ENCODE results near the gene MUL1.
"Not testable (repeated sequence)": the region's sequence is repeated elsewhere in the genome, so short reads cannot be mapped to it uniquely, and the experiment has no call there.

MUL1 gene, protein sequence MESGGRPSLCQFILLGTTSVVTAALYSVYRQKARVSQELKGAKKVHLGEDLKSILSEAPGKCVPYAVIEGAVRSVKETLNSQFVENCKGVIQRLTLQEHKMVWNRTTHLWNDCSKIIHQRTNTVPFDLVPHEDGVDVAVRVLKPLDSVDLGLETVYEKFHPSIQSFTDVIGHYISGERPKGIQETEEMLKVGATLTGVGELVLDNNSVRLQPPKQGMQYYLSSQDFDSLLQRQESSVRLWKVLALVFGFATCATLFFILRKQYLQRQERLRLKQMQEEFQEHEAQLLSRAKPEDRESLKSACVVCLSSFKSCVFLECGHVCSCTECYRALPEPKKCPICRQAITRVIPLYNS

DNA sequence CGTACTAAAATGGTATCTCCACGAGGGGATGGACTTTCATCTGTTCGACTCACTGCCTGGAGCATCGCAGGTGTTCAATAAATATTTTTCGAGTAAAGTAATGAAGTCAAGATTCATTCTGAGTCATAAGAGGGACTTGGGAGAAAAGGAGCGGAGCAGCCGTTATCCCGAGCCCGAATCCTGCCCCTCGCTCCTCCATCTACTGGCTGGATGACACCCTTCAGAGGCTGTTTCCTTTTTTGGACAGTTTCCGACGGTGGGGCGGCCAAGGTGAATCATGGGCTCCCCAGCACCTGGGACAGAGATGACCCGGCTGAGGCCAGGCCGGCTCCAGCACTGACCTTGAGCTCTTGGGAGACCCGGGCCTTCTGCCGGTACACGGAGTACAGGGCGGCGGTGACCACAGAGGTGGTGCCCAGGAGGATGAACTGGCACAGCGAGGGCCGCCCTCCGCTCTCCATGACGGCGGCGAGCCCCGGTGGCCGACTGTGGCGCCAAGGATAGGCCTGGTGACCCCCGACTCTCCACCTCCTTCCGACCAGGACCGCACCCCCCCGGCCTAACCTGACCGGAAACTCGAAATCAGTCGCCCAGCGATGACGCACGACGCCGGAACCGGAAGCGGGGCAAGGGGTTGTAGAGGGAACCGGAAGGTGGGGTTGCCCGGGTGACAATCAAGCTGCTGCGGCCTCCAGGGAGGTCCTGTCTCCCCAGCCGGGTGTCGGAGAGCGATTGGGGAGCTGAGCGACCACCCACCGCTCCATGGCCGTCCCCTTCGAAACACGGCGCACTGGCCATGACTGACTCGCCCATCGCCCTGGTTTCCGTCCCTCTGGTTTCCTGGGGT is at the start of gene MUL1:
Gene MUL1 (minus strand): TSS at position 588 of the 847 bp plus-strand sequence. CDS start 127 bp downstream, at position 461.
- DNase-seq = peak; percentile 84

GRCh38 chr1:20555758-20556120 is 47.8 kb upstream of the MUL1 start:
- DNase-seq = no peak

GRCh38 chr1:20555025-20555757 is 47.2 kb upstream of the MUL1 start:
- DNase-seq = no peak

DNA sequence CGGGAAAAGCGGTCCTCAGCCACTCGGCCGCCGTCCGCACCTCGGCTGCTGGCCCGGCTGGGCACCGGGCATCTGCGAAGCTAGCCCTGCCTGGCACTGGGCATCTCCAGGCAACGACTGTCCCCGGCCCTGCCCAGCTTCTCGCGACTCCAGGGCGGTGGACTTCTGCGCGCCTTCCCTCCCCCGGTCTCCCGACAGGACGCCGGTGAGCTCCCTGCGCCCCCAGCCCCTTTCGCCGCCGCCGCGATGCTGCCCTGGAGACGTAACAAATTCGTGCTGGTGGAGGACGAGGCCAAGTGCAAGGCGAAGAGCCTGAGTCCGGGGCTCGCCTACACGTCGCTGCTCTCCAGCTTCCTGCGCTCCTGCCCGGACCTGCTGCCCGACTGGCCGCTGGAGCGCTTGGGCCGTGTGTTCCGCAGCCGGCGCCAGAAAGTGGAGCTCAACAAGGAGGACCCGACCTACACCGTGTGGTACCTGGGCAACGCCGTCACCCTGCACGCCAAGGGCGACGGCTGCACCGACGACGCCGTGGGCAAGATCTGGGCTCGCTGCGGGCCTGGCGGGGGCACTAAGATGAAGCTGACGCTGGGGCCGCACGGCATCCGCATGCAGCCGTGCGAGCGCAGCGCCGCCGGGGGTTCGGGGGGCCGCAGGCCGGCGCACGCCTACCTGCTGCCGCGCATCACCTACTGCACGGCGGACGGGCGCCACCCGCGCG is 44.9 kb upstream of the MUL1 start:
- DNase-seq = no peak

GRCh38 chr1:20551945-20552727 is 44.2 kb upstream of the MUL1 start, which contains the start of gene FAM43B:
Gene FAM43B (plus strand): TSS chr1:20552573. CDS start chr1:20552974, 401 bp downstream.
- DNase-seq = peak; percentile 66

GRCh38 chr1:20551161-20551560 is 43.2 kb upstream of the MUL1 start:
- no peak for DNase-seq

DNA sequence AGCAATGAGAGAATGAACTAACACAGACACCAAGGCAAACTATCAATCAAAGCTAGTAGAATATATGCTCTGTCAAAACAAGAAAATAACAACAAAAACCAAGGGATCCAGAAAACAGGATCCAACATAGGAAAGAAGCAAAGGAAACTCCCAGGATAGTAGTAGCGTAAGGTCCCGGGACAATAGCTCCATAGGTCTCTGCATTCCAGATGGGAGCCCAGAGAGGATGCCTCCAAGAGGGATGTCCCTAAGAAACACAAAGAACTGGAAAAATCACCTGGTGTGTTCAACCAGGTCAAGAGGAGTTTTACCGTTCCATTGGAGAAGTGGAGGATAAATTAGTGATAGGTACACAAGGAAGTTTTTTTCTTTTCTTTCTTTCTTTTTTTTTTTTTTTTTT is 38.7 kb upstream of the MUL1 start:
- DNase-seq = no peak

GRCh38 chr1:20540281-20540680 is 32.3 kb upstream of the MUL1 start:
- no peak for DNase-seq

GRCh38 chr1:20538760-20539551 is 31.0 kb upstream of the MUL1 start:
- no peak for DNase-seq

- DNase-seq = no peak
These were observed 30.3 kb upstream of the MUL1 start for GRCh38 chr1:20538227-20538626.

GRCh38 chr1:20534659-20535417 is 26.9 kb upstream of the MUL1 start:
- DNase-seq = no peak

DNA sequence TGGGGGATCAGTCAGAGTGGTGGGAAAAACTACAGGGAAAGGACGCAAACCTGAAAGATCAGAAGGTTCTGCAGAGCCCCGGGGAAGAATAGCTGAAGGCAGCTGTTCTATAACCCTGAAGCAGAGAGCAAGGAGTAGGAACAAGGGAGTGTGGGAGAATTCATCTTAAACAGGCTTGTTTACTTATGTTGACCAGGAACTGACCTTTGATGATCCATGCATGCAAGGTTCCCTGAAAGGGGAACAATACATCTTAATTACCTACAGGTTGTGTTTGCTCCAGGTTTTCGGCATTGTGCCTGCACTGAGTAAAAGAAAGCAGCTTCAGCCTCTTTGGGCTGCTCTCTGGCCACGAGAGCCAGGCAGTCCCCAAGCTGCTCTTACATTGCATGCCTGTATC is 25.7 kb upstream of the MUL1 start:
- no peak for DNase-seq

DNA sequence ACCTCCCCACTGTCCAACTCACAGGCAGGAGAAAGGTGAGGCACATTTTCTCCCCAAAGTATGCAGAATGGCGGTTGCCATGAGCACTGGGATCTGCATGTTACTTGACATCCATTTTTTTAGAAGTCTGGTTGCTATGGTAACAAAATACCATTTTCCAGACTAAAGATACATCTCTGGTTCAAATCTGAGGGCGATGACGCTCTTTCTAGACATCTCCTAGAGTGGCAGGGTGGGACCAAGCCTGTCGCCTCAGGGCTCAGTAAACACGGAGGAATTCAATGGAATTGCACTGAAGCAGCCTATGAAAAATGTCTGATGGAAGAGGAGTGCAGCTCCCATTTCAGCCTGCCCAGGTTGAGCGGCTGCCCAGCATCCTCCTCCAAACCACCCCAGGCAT is 22.9 kb upstream of the MUL1 start:
- DNase-seq = no peak

DNA sequence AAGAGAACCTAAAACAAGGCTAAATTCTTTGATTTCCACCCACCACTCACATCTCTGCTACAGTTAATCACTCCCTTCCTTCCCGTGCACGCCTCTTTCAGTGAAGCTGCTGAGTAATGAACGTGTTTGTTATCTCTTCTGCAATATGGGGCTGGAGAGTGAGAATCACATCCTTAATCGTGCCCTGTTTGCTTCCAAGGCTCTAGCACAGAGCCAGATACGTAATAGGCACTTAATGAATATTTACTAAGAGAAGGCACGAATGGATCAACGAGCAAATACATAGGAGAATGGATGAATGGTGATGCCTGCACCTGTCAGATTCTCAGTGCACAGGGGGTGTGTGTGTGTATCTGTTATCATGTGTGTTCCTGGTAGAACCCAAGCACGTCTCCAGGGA is 22.4 kb upstream of the MUL1 start:
- no peak for DNase-seq

DNA sequence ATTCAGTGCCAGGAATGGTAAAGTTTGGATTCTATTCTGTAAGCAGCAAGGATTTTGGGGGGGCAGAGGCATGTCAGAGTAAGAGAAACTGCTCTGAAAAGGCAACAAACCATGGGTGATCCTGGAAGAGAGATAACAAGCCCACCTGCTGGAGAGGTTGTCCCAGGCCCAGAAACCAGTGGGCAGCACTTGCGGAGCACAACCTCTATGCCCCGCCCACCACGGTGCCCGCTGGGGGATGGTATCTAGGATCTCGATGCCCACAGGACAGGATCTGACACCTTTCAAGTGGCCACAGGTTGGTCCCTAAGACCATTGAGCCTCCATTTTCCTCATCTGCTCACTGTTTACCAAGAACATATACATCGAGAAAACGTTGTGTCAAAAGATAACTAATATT is 20.3 kb upstream of the MUL1 start:
- DNase-seq = no peak

- DNase-seq = no peak
These were observed 18.3 kb upstream of the MUL1 start for GRCh38 chr1:20526267-20526666.

- DNase-seq = peak; percentile 72
These were observed 14.3 kb upstream of the MUL1 start for GRCh38 chr1:20521960-20522861.

- DNase-seq = not testable (repeated sequence)
These were observed 11.8 kb upstream of the MUL1 start for GRCh38 chr1:20519609-20520262.

Data from NCI-H1105 (cell line).